ENCODE measurements around the gene C16orf89. TPM values are rescaled to one million over a fixed set of nuclear protein-coding genes. Genes with fewer than 3 reads are reported as not detected.

Gene C16orf89
- polyA plus RNA-seq, 1 of the 3 experiments (the other 2 are of a cell fraction), result not detected

- no peaks in the 10 kb centered on the region for H4K20me1 ChIP-seq (ENCODE audit: insufficient read depth)
- H3F3A ChIP-seq (replicated peaks; ENCODE audit: insufficient read depth), result no peaks in the 10 kb centered on the region
- ChIA-PET POLR2A (no interaction called here), CTCF (interaction anchor here (0.8 to 2.3 kb wide), 5 partner anchors 7 to 37 kb away, joined by 3 to 13 read pairs (median 6); partner anchors contain the start of gene ALG1)
- peaks cover 7% of the 10 kb centered on the region; the same call in 1 of the 2 replicates for H3K27me3 ChIP-seq (ENCODE audit: insufficient read depth)
- H3K4me3 ChIP-seq (ENCODE audit: low read depth in 2 of 2, low read length in 1 of 2), result no peak overlapping the region
- H3K4me2 ChIP-seq, result no peak overlapping the region
- H3K27ac ChIP-seq (ENCODE audit: low read depth in 2 of 2, low read length in 1 of 2), result no peak overlapping the region
- H3K9me3 ChIP-seq, result no peaks in the 10 kb centered on the region
- no peak for TF ChIP-seq RCOR1 (IDR thresholded peaks at IDR 0.05; ENCODE audit: low read length)
- TF ChIP-seq, protein P1, sequence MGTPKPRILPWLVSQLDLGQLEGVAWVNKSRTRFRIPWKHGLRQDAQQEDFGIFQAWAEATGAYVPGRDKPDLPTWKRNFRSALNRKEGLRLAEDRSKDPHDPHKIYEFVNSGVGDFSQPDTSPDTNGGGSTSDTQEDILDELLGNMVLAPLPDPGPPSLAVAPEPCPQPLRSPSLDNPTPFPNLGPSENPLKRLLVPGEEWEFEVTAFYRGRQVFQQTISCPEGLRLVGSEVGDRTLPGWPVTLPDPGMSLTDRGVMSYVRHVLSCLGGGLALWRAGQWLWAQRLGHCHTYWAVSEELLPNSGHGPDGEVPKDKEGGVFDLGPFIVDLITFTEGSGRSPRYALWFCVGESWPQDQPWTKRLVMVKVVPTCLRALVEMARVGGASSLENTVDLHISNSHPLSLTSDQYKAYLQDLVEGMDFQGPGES (IDR thresholded peaks at IDR 0.05; ENCODE audit: low read depth, low read length), result no peak
- no peak for TF ChIP-seq USF2 (IDR thresholded peaks at IDR 0.05; ENCODE audit: borderline replicate concordance, low read depth, low read length)
- no peak for TF ChIP-seq MEF2A (IDR thresholded peaks at IDR 0.05; ENCODE audit: borderline replicate concordance, low read depth)
- no peak for TF ChIP-seq GATA2 (CRISPR knock-in tag; IDR thresholded peaks at IDR 0.05)
- no peak for TF ChIP-seq TAF1 (IDR thresholded peaks at IDR 0.05; ENCODE audit: borderline replicate concordance, low read depth, low read length)
- no peak for TF ChIP-seq GABPA (IDR thresholded peaks at IDR 0.05; ENCODE audit: low read depth)
- no peak for TF ChIP-seq PBX3 (IDR thresholded peaks at IDR 0.05)
- no peak for TF ChIP-seq TEAD4 (IDR thresholded peaks at IDR 0.05; ENCODE audit: borderline replicate concordance, insufficient read depth)
- TF ChIP-seq, protein P2, sequence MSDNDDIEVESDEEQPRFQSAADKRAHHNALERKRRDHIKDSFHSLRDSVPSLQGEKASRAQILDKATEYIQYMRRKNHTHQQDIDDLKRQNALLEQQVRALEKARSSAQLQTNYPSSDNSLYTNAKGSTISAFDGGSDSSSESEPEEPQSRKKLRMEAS (IDR thresholded peaks at IDR 0.05; ENCODE audit: low read depth), result no peak
- TF ChIP-seq SIN3A (IDR thresholded peaks at IDR 0.05; ENCODE audit: borderline replicate concordance, low read depth, low read length), result no peak
- no peak for TF ChIP-seq TCF12 (IDR thresholded peaks at IDR 0.05)
- no peak for TF ChIP-seq NRF1 (IDR thresholded peaks at IDR 0.05; ENCODE audit: low read depth, low read length)
- no peak for TF ChIP-seq CHD2 (IDR thresholded peaks at IDR 0.05; ENCODE audit: low read length, partially characterized antibody)
- TF ChIP-seq USF1 (IDR thresholded peaks at IDR 0.05; ENCODE audit: borderline replicate concordance, low read depth), result no peak
- no peak for TF ChIP-seq ELF1 (IDR thresholded peaks at IDR 0.05)
- TF ChIP-seq FOSL2 (IDR thresholded peaks at IDR 0.05; ENCODE audit: borderline replicate concordance, low read depth), result no peak
- no peak for TF ChIP-seq YY1 (IDR thresholded peaks at IDR 0.05; ENCODE audit: low read depth)
- TF ChIP-seq RAD21 (IDR thresholded peaks at IDR 0.05; ENCODE audit: low read length), result no peak
- no peak for DNase-seq
- no peak overlapping the region for H3K9ac ChIP-seq
- WGBS (ENCODE audit: low lambda C conversion rate), result 68% methylated on average over 11 of the region's 16 CpGs
- H3K79me2 ChIP-seq (ENCODE audit: insufficient read depth), result no peaks in the 10 kb centered on the region
- H3K36me3 ChIP-seq (replicated peaks in 1 of 2; ENCODE audit: control insufficient read depth in 1 of 2, insufficient read depth in 2 of 2, low read length in 1 of 2), result no peaks in the 10 kb centered on the region
- no peaks in the 10 kb centered on the region for H3K4me1 ChIP-seq (ENCODE audit: control insufficient read depth in 1 of 2, insufficient read depth in 2 of 2, low read depth in 1 of 2, low read length in 1 of 2)
- H2AFZ ChIP-seq (ENCODE audit: low read depth), result no peak overlapping the region
- no peaks in the 10 kb centered on the region for H3K9me2 ChIP-seq
These were observed 10.6 kb downstream of the C16orf89 start for GRCh38 chr16:5054876-5055865.

Data from SK-N-SH (cell line).